T-helper 9 cell (primary cell): Measurements from ENCODE around the gene PYGM.
"Not testable (repeated sequence)": the region's sequence is repeated elsewhere in the genome, so short reads cannot be mapped to it uniquely, and the experiment has no call there.

ENCODE experiments used
- DNase-seq: peaks from one replicate; pipeline ENCODE4 v3.0.0-alpha.2; 2020

PYGM gene

DNA sequence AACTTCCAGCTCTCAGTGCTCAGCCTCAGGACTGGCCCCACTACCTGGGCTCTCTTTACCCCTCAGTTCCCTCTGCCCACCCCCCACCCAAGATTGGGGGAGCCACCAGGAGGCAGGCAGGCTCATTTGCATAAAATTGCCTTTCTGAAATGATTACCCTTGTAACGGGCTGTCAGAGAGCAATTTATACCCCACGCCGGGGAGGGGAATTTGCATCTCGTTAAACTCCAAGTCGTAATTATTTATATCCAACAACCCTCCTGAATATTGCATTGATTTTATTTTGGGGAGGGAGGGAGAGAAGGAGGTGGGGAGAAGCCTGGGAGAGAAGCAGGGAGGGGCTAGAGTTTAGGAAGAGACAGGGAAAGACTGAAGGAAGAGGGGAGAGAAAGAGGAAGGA, 45.1 kb downstream of the PYGM start:
- DNase-seq = no peak

DNA sequence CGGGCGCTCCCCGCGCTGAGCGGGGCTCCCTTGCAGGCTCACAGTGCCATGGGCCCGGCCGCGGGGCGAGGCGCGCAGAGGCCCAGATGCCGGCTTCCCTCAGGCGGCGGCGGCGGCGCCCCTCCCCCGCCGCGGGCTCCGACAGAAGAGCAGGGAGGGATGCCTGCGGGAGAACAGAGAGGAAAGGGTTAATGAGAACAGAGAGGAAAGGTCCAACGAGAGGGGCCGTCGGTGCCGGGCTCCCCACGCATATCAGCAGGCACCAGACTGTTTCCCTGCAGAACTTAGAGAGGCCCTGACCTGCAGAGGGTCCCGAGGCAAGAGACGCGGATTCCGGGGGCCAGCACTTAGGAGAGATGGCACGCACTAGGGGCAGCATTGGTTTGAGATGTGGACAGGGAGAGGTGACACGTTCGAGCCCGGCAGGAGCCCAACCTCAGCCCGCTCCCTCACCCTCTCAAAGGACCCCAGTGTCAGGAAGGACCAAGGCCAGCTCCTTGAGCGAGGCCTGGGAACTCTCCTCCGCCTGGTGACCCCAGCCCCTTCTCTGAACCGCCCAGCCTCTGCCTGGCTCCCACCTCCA, 45.9 kb downstream of the PYGM start:
- no peak for DNase-seq

DNA sequence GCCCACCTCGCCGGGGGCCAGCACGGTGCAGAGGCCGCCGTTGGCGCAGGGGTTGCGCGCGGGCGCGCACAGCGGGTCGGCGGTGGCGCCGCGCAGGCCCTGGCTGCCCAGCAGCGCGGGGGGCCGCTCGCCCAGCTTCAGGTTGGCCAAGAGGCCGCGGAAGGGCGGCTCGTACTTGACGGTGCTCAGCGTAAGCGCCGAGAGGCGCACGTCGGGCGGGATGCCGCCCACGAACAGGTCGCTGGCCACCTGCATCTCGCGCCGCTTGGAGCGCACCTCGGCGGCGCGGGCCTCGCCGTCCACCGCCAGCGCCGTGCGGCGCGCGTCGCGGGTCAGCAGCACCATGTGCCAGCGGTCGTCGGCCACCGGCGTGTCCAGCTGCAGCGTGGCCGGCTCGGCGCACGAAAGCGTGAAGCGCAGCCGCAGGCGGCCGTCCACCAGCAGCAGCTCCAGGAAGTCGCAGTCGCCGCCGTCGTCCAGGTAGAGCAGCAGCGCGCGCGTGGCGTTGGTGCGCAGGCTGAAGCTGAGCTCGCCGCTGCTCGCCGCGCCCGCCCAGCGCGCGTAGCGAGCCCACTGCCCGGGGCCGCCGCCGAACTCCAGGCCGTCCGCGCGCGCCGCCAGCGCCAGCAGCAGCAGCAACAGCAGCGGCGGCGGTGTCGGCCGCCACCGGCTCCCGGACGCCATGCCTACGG, 46.6 kb downstream of the PYGM start:
- no peak for DNase-seq

DNA sequence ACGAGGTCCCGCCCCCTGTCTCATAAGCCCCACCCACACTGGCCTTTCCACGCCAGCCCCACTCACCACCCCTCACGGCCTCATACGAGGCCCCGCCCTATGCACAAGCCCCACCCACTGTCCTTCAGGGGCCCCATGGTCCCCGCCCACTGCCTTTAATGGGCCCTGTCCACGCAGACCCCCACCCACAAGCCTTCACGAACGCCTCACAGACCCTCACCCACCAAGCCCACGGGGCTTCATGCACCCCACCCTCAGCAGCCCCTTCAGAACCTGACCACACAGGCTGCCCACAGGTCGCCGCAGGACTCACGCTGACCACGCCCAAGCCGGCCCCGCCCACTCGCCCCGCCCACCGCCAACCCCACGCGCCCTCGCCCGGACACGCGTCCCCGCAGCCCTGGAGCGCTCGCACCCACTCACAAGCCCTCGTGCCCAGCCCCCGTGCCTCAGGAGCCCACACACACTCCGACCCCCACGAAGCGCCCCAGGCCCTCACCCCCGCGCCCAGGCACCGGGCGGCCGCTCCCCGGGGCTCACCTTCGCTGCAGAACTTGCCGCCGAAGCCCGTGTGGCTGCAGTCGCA, 47.3 kb downstream of the PYGM start:
- DNase-seq = no peak

DNA sequence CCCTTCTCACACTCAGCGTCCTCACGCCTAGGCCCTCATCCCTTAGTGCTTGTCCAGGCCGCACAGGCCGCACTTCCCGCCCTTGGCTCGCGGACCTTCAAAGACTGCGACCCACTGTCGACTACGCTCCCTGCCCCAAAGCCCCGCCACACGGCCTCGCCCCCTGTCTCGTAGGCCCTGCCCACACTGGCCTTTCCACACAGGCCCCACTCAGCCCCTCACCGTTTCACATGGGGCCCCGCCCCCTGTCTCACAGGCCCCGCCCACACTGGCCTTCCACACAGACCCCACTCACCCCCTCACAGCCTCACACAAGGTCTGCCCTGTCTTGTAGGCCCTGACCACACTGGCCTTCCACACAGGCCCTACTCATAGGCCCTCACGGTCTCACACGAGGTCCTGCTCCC, 47.8 kb downstream of the PYGM start:
- DNase-seq = no peak

DNA sequence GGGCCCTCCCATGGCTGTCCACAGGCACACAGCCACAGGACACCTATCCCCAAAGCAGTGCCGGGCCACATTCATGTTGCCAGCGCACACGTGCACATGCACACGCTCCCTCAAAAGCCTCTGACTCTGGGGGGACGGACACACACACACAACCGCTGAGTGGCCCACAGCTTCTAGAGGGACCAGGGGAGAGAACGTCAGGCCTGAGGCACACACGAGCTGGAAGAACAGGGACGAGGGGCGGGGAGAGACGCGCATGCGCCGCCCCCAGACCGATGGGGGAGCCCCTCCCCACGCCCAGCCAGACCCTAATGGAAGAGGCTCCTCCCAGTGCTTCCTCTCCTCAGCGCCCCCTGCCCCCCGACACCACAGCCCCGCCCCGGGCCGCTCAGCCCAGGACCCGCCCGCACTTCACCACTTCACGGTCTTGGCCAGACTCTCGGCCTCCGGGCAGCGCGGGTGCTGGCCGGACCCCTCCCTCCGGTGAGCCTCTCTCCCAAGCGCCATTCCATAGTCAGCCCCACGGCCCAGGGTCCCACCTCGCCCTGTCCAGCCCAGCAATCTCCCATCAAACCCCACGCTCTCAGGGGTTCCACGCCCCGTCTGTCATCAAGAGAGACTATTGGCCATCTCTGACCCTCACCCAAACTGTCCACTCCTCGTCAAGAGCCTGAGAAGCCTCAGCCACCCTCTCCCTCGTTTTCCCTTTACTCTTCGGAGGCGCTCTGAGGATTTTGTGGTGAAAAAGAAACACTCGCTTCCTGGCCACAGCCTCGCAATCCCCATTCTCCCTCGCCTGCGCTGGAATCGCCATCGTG, 48.4 kb downstream of the PYGM start:
- no peak for DNase-seq

DNA sequence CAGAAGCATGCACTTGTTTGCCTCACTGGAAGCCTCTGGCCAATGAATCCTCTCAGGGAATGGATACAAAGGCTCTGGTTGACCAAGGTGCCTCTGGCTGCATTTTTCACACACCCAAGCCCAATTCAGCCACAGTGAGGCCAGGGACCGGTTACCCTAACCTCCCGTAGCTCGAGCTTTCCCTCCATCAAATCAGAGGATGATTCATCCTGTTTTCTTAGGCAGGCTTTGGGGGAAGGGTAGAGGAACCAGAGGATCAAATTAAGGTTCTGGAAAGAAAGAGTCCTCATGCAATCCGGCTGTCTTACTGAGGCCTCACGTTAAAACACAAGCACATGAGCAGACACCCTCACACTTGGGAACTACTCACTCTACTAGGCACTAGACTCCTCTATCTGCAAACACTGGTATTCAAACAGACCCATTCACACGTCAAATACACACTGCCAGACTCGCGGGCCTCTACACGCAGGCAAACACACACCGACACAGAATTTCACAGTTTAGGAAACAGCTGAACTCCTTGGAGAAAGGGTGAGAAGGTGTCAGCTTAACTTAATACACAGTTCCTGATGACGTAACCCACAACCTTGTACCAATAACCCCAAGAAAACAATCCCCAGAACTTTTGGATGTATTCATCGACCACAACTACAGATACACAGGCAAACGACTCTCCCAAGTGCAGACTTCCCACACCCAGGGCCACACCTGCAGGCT, 49.2 kb downstream of the PYGM start:
- no peak for DNase-seq

DNA sequence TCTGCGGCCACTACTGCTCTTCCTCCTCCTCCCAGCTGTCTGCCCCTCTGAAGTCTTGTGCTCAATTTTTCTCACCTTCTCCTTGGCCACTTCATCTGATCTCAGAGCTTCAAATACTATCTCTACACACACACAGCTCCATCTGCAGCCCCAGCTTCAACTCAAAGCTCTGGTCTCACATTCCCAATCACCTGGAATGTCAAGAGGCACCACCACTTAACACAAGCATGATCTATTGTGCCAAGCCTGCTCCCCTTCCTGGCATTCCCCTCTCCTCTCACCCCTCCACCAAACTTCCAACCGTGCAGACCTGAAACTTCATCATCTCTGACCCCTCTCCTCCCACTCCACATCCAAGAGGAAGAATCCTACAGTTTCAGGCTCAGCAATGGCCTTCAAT, 54.3 kb downstream of the PYGM start:
- no peak for DNase-seq

DNA sequence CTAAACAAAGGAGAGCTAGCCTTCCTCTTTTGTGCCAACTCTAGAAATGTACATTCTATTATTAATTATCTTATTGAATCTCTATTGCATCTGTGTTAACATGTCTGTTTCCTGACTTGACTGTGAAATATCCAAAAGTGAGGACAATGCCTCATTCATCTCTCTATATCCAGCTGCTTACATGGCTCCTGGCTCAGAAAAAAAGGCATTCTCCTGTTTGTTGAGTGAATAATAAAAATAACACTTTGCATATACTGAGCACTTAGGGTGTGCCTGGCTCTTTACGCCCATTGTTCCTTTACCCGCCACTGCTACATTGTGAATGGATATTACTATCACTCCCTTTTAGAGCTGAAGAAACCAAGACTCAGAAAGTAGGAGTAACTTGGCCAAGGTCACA, 56.7 kb downstream of the PYGM start:
- DNase-seq = no peak

DNA sequence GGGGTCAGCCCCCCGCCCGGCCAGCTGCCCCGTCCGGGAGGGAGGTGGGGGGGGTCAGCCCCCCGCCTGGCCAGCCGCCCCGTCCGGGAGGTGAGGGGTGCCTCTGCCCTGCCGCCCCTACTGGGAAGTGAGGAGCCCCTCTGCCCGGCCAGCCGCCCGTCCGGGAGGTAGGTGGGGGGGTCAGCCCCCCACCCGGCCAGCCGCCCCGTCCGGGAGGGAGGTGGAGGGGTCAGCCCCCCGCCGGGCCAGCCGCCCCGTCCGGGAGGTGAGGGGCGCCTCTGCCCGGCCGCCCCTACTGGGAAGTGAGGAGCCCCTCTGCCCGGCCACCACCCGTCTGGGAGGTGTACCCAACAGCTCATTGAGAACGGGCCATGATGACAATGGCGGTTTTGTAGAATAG, 57.8 kb downstream of the PYGM start:
- DNase-seq = not testable (repeated sequence)

DNA sequence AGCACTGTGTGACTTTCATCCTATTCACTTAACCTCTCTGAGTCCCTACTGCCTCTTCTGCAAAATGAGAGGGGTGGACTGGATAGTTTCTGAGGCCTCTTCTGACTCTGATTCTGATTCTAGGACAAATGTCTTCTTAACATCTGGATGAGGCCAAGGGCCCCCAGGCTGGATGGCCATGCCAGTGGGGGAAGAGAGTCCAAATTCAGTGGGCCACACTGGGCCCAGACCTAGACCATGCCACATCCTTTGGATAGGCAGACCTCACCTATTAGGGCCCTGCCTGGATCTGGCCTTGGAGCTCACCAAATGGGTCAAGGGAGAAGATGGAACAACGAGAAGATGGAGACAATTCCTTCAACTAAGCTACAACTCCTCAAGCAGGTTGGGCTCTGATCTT, 61.3 kb downstream of the PYGM start:
- no peak for DNase-seq

DNA sequence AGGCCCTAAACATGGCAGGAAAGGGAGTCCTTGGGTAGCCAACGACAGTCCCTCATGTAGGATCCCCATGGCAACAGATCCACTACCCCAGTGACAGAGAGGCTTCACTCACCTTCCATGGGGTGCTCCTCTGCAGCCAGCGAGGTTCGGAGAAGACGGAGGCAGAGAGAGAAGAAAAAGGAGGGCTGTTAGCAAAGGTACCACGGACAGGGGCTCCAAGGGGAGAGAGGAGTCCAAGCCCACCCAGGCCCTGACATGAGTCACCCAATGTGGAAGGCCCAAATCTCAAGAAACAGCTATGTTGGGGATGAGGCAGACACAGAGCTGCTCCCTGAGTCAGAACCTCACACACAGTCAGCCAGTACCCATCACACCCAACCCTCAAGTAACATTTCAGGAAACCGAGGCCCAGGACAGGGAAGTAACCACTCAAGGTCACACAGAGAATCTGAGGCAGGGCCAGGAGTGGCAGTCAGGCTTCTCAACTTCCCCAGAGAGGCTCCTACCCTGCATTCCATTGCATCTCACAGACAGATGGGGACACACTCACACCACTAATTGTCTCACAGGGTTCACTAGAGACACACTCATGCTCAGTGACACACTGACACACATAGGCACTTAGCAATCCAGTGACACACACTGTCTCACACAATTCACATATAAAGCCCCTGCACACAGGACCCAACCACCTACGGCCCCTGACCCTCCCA, 62.0 kb downstream of the PYGM start:
- DNase-seq = no peak
